NT2/D1 (cell line): ENCODE results near the gene BCL6.
A peak's percentile ranks its signal among the peaks of the same experiment; 100 is the strongest.

Source experiments
- DNase-seq: peaks from one replicate; pipeline ENCODE4 v3.0.0-alpha.2; 2011; ENCODE audit warnings: low read depth, low spot score
- H3K27me3 ChIP-seq: 2 replicates; pipeline ENCODE4 v1.6.0; 2011; ENCODE audit warnings: mild to moderate bottlenecking; ENCODE audit not compliant: insufficient read length, insufficient read depth
- H3K36me3 ChIP-seq: 2 replicates; pipeline ENCODE4 v1.6.1; 2011; ENCODE audit warnings: mild to moderate bottlenecking, low read length, mixed read lengths; ENCODE audit not compliant: insufficient read depth, insufficient read length
- H3K4me1 ChIP-seq: 2 replicates; pipeline ENCODE4 v1.5.1; 2011; ENCODE audit not compliant: insufficient read depth, insufficient read length
- H3K4me3 ChIP-seq: 2 replicates; pipeline ENCODE4 v1.5.1; 2011; ENCODE audit warnings: low read depth; ENCODE audit not compliant: insufficient read length
- H3K9ac ChIP-seq: 2 replicates; pipeline ENCODE4 v1.6.0; 2011; ENCODE audit warnings: low read depth; ENCODE audit not compliant: insufficient read length
- H3K9me3 ChIP-seq: 2 replicates; pipeline ENCODE4 v1.5.1; 2011; ENCODE audit warnings: mild to moderate bottlenecking, low read length; ENCODE audit not compliant: insufficient read depth
- SUZ12 ChIP-seq: IDR thresholded peaks from 2 replicates; pipeline ENCODE4 v1.6.1; 2011; ENCODE audit not compliant: insufficient read length, insufficient read depth; ENCODE audit errors: extremely low read depth
- YY1 ChIP-seq: IDR thresholded peaks from 2 replicates; pipeline ENCODE4 v1.6.1; 2011; ENCODE audit not compliant: insufficient read length, insufficient read depth
- ZNF274 ChIP-seq: IDR thresholded peaks from 2 replicates; pipeline ENCODE4 v1.6.1; 2011; ENCODE audit warnings: mild to moderate bottlenecking, low read depth, low read length

BCL6 gene

DNA sequence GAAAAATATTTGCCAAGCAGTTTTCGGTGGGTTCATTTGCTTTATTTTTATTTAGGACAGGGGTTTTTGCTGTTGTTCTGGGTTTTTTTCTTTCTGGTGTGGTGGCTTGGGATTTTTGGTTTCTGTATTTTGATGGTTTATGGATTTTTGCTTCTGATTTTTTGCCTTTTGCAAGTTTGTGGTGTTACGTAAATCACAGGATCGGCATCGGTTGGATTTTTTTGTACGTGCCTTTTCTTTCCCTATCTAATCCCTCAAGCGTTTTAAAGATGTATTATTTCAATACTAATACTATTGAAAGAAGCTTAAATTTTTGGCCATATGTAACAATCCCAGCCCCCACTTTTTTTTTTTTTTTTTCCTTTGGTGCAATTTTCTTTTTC, 782 bp upstream of the BCL6 start:
- Histone ChIP-seq H3K36me3 (no peaks in the 10 kb centered on the region), H3K27me3 (peaks cover 34% of the 10 kb centered on the region), H3K9ac (peak overlapping the region; percentile 65), H3K4me3 (peak overlapping the region; percentile 74), H3K4me1 (no peaks in the 10 kb centered on the region), H3K9me3 (no peaks in the 10 kb centered on the region)
- no peak for TF ChIP-seq ZNF274
- no peak for TF ChIP-seq SUZ12
- TF ChIP-seq YY1: no peak
- no peak for DNase-seq

DNA sequence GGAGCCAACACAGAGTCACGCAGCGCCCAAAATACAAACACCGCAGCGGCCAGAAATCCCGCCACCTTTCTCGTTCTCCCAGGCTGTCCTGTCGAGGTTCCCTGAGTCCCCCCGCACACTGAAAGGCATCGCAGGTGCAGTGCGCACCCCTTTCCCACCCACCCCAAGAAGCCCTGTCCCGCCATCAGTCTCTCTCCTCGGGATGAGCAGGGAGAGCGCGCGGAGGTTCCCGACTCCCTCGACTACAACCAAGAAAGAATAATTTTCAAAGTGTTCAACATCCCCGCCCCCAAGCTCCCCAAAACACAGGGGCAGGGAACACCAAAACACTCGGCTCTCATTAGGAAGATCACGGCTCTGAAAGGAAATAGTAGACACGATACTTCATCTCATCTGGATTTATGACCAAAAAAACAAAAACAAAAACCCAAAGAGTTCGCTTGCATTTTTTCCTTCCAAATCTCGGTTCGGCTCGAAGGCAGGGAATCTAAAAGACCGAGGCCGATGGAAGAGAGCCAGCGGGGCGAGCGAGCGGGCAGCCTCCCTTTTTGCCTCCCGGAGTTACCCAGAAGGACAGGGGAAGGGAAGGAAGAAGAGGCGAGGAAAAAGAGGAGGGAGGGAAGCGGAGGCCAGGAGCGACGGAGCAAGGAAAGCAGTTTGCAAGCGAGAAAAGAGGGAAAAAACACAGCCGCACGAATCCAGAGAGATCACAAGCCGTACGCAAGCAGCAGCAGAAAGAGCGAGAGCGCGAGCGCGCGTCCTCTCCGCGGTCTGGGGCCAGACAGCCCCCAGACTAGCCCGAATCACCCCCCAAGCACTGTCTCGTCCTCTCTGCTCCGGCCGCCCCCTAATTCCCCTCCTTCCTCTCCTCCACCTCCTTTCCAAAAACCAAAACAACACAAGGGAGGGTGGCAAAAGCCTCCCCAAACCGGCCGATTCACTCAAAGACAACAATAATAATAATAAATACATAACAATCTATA, 808 bp downstream of the BCL6 start:
- Histone ChIP-seq H3K9ac (peak overlapping the region; percentile 88), H3K9me3 (no peaks in the 10 kb centered on the region), H3K36me3 (no peaks in the 10 kb centered on the region), H3K4me1 (no peaks in the 10 kb centered on the region), H3K4me3 (peak overlapping the region; percentile 74), H3K27me3 (peaks cover 44% of the 10 kb centered on the region)
- DNase-seq: no peak
- TF ChIP-seq SUZ12 (no peak), ZNF274 (no peak), YY1 (no peak)

DNA sequence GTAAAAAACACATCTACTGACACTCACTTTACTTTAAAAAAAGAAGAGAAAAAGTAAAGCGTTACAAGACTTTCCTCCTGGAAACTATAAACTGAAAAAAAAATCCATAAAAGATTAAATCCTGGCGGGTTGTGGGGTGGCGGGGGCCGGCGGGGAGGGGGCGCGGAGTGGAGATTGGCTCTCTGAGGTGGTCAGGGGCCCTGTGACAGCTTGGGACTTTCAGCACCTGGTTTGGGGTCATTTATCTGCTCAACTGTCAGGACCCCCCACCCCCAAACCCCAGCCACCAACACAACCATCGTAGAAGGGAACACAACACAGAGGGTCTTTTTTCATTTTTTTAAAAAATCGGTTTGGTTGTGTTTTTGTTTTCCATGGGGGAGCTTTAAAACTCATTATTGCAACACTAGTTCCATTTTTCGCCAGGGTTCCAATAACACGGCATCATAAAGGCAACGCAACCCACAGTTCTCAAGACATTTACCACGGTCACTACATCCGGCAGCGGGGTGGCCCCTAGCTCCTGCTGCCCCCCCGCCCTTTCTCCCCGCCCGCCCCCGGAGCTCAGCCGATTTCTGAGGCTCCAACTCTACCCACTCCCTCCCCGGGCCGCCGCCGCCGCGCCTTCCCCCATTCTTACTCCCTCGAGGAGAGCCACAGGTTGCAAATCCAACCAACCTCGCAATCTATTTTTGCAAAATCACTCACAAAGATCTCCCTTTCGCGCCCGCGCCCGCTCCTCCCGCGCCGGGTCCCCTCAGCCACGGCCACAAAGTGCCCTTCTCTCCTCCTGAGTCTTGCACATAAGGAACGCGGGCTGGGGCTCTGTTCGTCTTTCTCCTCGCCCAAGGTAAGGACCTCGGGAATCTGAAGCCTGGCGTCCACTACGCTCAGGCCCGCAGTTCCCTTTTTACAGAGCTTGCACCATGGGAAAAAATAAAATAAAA, 1.8 kb downstream of the BCL6 start:
- peak overlapping the region; percentile 88 for H3K9ac ChIP-seq
- H3K36me3 ChIP-seq: no peaks in the 10 kb centered on the region
- H3K27me3 ChIP-seq: peaks cover 44% of the 10 kb centered on the region
- H3K4me1 ChIP-seq: no peaks in the 10 kb centered on the region
- DNase-seq: no peak
- TF ChIP-seq YY1: no peak
- TF ChIP-seq SUZ12: no peak
- no peak for TF ChIP-seq ZNF274
- peak overlapping the region; percentile 74 for H3K4me3 ChIP-seq
- H3K9me3 ChIP-seq: no peaks in the 10 kb centered on the region

DNA sequence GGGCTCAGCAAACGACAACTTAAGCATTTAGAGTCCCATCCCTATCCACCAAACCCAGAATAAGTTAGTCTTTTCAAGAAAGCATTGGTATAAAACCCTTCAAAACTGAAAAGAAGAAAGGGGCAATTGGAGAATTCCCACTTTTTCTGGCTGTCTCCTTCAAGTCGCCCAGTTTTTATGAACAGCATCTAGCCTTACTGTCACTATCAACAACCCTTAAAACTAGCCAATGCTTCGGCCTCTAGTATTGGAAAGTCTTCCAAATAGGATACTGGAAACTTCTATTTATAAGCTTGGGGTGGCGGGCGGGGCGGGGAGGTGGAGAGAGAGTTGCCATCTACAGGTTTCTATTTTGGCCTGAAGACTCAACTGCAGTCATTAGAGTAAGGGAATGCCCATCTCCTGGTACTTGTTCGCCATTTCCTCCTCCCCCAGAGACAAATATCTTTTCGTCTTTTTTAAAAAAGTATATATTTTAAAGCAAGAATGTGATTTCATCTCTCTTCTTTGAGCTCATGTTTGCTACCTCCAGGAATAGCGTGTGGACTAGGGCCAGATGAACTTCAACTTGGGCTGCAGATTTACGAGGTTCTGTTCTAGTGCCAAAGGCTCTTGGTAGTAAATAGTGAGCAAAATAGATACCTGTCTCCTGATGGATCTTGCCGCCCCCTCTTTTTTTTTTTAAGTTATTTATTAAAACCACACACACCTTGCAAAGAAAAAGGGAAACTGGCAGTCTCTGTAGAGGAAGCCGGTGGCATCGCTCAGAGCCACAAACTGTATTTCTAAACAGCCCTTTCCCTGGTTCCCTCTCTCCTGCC, 2.7 kb downstream of the BCL6 start:
- peak overlapping the region; percentile 13 for H3K9ac ChIP-seq
- H3K4me1 ChIP-seq: no peaks in the 10 kb centered on the region
- DNase-seq: no peak
- H3K9me3 ChIP-seq: no peaks in the 10 kb centered on the region
- no peaks in the 10 kb centered on the region for H3K36me3 ChIP-seq
- peaks cover 46% of the 10 kb centered on the region for H3K27me3 ChIP-seq
- TF ChIP-seq YY1 (no peak), ZNF274 (no peak), SUZ12 (no peak)
- no peak overlapping the region for H3K4me3 ChIP-seq

DNA sequence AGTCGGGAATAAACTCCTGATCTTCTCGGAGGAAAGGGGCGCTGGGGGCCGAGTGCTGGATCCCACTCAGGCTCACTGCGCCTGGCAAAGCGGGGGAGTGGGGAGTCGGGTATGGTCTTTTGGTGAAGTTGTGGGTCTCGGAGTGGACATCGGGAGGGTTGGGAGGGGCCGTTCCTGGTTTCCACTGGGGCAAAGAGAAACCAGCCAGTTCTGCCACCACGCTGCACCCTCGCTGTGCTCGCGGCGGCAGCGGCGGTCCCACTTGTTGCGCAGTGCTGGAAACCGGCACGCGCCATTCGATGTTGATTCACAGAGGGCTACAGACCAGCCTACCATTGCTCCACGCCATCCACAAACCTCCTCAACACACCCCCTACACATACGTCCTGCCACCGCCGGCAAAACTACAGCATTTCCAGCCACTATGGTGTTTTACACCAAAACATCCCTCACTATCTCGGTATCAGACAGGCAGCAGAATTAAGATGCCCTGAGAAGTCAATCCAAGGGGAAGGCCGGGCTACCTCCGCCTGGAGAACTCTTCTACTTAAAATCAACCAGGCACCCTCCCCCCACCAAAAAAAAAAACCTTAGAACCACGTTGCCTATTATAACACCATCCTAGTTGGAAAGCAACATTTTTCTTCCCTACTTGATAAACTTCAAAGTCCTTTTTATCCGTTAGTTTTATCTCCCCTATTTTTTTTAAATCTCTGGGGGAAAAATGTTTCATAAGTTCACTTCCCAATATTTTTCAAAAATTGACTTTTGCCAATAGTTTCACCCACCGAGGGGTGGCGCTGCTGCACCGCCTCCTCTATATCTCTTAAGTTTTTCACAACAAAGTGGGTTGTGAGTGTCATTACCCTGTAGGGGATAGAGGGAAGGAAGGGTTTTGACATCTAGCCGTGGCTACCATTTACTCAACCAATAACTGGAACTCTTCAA, 3.6 kb downstream of the BCL6 start:
- peak overlapping the region; percentile 62 for H3K9ac ChIP-seq
- no peaks in the 10 kb centered on the region for H3K9me3 ChIP-seq
- no peaks in the 10 kb centered on the region for H3K36me3 ChIP-seq
- H3K27me3 ChIP-seq: peaks cover 55% of the 10 kb centered on the region
- TF ChIP-seq ZNF274 (no peak), YY1 (no peak), SUZ12 (no peak)
- no peaks in the 10 kb centered on the region for H3K4me1 ChIP-seq
- no peak for DNase-seq
- peak overlapping the region; percentile 43 for H3K4me3 ChIP-seq
